ENCODE data around the gene FSTL4. TPM values are rescaled to one million over a fixed set of nuclear protein-coding genes. Genes with fewer than 3 reads are reported as not detected.
A peak's percentile ranks its signal among the peaks of the same experiment; 100 is the strongest.
"Not testable (repeated sequence)": the region's sequence is repeated elsewhere in the genome, so short reads cannot be mapped to it uniquely, and the experiment has no call there.

FSTL4 gene
- total RNA-seq, 4 donors from 2014 or later, result 0.27 TPM; not detected in 3

GRCh38 chr5:133192716-133193115, 419.6 kb downstream of the FSTL4 start:
- H3K4me3 ChIP-seq, result no peak overlapping the region
- TF ChIP-seq POLR2AphosphoS5 (IDR thresholded peaks at IDR 0.05) (no peak), POLR2A (IDR thresholded peaks at IDR 0.05) (no peak), EP300 (IDR thresholded peaks at IDR 0.05; ENCODE audit: low read depth) (no peak)
- TF ChIP-seq, protein P1, sequence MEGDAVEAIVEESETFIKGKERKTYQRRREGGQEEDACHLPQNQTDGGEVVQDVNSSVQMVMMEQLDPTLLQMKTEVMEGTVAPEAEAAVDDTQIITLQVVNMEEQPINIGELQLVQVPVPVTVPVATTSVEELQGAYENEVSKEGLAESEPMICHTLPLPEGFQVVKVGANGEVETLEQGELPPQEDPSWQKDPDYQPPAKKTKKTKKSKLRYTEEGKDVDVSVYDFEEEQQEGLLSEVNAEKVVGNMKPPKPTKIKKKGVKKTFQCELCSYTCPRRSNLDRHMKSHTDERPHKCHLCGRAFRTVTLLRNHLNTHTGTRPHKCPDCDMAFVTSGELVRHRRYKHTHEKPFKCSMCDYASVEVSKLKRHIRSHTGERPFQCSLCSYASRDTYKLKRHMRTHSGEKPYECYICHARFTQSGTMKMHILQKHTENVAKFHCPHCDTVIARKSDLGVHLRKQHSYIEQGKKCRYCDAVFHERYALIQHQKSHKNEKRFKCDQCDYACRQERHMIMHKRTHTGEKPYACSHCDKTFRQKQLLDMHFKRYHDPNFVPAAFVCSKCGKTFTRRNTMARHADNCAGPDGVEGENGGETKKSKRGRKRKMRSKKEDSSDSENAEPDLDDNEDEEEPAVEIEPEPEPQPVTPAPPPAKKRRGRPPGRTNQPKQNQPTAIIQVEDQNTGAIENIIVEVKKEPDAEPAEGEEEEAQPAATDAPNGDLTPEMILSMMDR (IDR thresholded peaks at IDR 0.05), result no peak
- no peak overlapping the region for H3K27ac ChIP-seq
- WGBS, 2 donors (ENCODE audit: low coverage in 1 of 2), result 50 to 91% methylated on average over 2 to 8 of the region's 8 CpGs
- no peaks in the 10 kb centered on the region for H3K4me1 ChIP-seq
- no peak for DNase-seq
- no peaks in the 10 kb centered on the region for H3K9me3 ChIP-seq
- H3K36me3 ChIP-seq, result no peaks in the 10 kb centered on the region
- H3K27me3 ChIP-seq, result no peaks in the 10 kb centered on the region
- in situ Hi-C loops (cut with MboI; ENCODE audit: low pct_ligation_motif_present in 1 of 4, low pct_unique_long_range_greater_than_20kb in 1 of 4, low sequenced_read_pairs in 3 of 4) (no loop called here), intact Hi-C loops (cut with DNase I; ENCODE audit: low total_unique reads) (no loop called here)

DNA sequence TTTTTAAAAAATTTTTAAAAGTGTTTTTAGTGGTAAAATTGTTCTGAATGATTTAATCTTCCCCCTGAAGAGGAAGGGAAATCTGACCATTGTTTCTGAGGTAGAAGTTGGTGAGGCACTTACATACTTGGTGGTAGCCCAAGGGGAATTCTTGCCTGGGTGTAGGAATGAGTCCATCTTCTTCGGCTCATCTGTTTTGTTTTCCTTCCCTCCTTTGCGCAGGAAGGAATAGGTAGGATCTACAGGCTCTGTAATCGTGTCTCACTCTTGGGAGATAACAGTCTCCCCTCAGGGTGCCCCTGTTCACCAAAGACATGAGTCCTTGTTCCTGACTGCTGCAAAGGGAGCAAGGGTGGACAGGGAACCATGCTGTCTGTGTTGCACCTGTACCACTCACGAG, 422.5 kb downstream of the FSTL4 start:
- WGBS, 2 donors (ENCODE audit: low coverage in 1 of 2), result 72 to 87% methylated on average over 3 to 4 of the region's 4 CpGs
- in situ Hi-C loops (cut with MboI; ENCODE audit: low pct_ligation_motif_present in 1 of 4, low pct_unique_long_range_greater_than_20kb in 1 of 4, low sequenced_read_pairs in 3 of 4), result no loop called here
- no peak overlapping the region for H3K27ac ChIP-seq
- no peaks in the 10 kb centered on the region for H3K9me3 ChIP-seq
- H3K36me3 ChIP-seq, result no peaks in the 10 kb centered on the region
- H3K4me3 ChIP-seq, result no peak overlapping the region
- H3K4me1 ChIP-seq, result no peaks in the 10 kb centered on the region
- TF ChIP-seq POLR2A (IDR thresholded peaks at IDR 0.05), result no peak
- no peak for TF ChIP-seq EP300 (IDR thresholded peaks at IDR 0.05; ENCODE audit: low read depth)
- TF ChIP-seq, protein P1 (IDR thresholded peaks at IDR 0.05), result no peak
- TF ChIP-seq POLR2AphosphoS5 (IDR thresholded peaks at IDR 0.05), result no peak
- no peaks in the 10 kb centered on the region for H3K27me3 ChIP-seq
- intact Hi-C loops (cut with DNase I; ENCODE audit: low total_unique reads), result no loop called here
- no peak for DNase-seq

- intact Hi-C loops (cut with DNase I; ENCODE audit: low total_unique reads), result no loop called here
- no peaks in the 10 kb centered on the region for H3K36me3 ChIP-seq
- H3K9me3 ChIP-seq, result no peaks in the 10 kb centered on the region
- in situ Hi-C loops (cut with MboI; ENCODE audit: low pct_ligation_motif_present in 1 of 4, low pct_unique_long_range_greater_than_20kb in 1 of 4, low sequenced_read_pairs in 3 of 4), result no loop called here
- no peaks in the 10 kb centered on the region for H3K27me3 ChIP-seq
- TF ChIP-seq POLR2A (IDR thresholded peaks at IDR 0.05), result no peak
- no peak for TF ChIP-seq EP300 (IDR thresholded peaks at IDR 0.05; ENCODE audit: low read depth)
- TF ChIP-seq POLR2AphosphoS5 (IDR thresholded peaks at IDR 0.05), result no peak
- TF ChIP-seq, protein P1 (IDR thresholded peaks at IDR 0.05), result no peak
- no peaks in the 10 kb centered on the region for H3K4me1 ChIP-seq
- no peak overlapping the region for H3K4me3 ChIP-seq
- no peak overlapping the region for H3K27ac ChIP-seq
- no peak for DNase-seq
Observed at GRCh38 chr5:133179405-133179804, 432.9 kb downstream of the FSTL4 start.

GRCh38 chr5:133170756-133171387, 441.5 kb downstream of the FSTL4 start:
- 45% methylated on average over 9 of the region's 9 CpGs; no CpG with 5 or more reads in 1 of the 2 donors for WGBS, 2 donors (ENCODE audit: low coverage in 1 of 2)
- H3K9me3 ChIP-seq; H3K4me3 ChIP-seq; H3K4me1 ChIP-seq; H3K27me3 ChIP-seq; H3K27ac ChIP-seq; H3K36me3 ChIP-seq; intact Hi-C loops (cut with DNase I; ENCODE audit: low total_unique reads); in situ Hi-C loops (cut with MboI; ENCODE audit: low pct_ligation_motif_present in 1 of 4, low pct_unique_long_range_greater_than_20kb in 1 of 4, low sequenced_read_pairs in 3 of 4): not testable (repeated sequence)
- peak; percentile 62 for DNase-seq

DNA sequence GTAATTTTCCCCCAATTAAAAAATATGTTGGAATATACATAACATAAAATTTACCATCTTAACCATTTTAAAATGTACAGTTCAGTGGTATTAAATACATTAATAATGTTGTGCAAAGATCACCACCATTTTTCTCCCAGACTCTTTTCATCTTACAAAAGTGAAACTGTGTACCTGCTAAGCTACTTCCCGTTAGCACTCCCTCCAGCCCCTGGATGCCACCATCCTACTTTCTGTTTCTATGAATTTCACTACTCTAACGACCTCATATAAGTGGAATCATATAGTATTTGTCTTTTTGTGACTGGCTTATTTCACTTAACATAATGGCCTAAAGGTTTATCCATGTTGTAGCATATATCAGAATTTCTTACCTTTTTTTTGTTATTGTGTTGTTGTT, 447.6 kb downstream of the FSTL4 start:
- H3K4me3 ChIP-seq, result no peak overlapping the region
- in situ Hi-C loops (cut with MboI; ENCODE audit: low pct_ligation_motif_present in 1 of 4, low pct_unique_long_range_greater_than_20kb in 1 of 4, low sequenced_read_pairs in 3 of 4), result no loop called here

More for the DNA sequence above, 447.6 kb downstream of the FSTL4 start:
- WGBS, 2 donors (ENCODE audit: low coverage in 1 of 2), result 45 to 60% methylated on average over 2 of the region's 2 CpGs
- H3K27ac ChIP-seq, result no peak overlapping the region
- intact Hi-C loops (cut with DNase I; ENCODE audit: low total_unique reads), result no loop called here
- H3K27me3 ChIP-seq, result no peaks in the 10 kb centered on the region
- peaks cover 0 to 1% of the 10 kb centered on the region in 2 donors for H3K9me3 ChIP-seq
- DNase-seq, result no peak
- H3K36me3 ChIP-seq, result no peaks in the 10 kb centered on the region
- no peaks in the 10 kb centered on the region for H3K4me1 ChIP-seq
- TF ChIP-seq EP300 (IDR thresholded peaks at IDR 0.05; ENCODE audit: low read depth) (no peak), POLR2AphosphoS5 (IDR thresholded peaks at IDR 0.05) (no peak), POLR2A (IDR thresholded peaks at IDR 0.05) (no peak)
- TF ChIP-seq, protein P1 (IDR thresholded peaks at IDR 0.05), result no peak

Measured in transverse colon (tissue), 4 donors.